Measurements from ENCODE around the gene DESI1.

DESI1 gene

GRCh38 chr22:41625577-41625976 is 4.7 kb upstream of the DESI1 start:
- DNase-seq (ENCODE audit: low read depth, low spot score) = no peak
- TF ChIP-seq FOXP2 (optimal IDR thresholded peaks at IDR 0.05; ENCODE audit: control extremely low read depth, extremely low read length, insufficient read depth) (no peak), POLR2AphosphoS5 (IDR thresholded peaks at IDR 0.05; ENCODE audit: borderline replicate concordance, low read depth, low read length) (no peak), EZH2 (IDR thresholded peaks at IDR 0.05) (no peak)
- H3K9ac ChIP-seq (ENCODE audit: insufficient read length) = no peak overlapping the region
- H3K27ac ChIP-seq = no peak overlapping the region
- H3K36me3 ChIP-seq (ENCODE audit: insufficient read depth, low read length) = peaks cover 72% of the 10 kb centered on the region
- H3K9me3 ChIP-seq (ENCODE audit: low read depth, low read length) = no peaks in the 10 kb centered on the region
- no peak overlapping the region for H3K4me3 ChIP-seq

DNA sequence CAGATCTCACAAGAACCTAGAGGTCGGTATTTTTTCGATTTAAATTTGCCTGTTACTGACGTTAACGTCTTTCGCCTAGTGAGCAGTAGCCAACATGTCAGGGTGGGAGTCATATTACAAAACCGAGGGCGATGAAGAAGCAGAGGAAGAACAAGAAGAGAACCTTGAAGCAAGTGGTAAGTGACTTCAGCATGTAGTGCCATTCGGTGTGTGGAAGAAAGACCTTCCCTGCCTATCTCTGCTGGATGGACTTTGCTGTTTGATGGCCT is 1.0 kb upstream of the DESI1 start:
- Histone ChIP-seq H3K4me3 (peak overlapping the region; percentile 99), H3K27ac (peak overlapping the region; percentile 98), H3K36me3 (ENCODE audit: insufficient read depth, low read length) (peaks cover 41% of the 10 kb centered on the region), H3K9me3 (ENCODE audit: low read depth, low read length) (no peaks in the 10 kb centered on the region), H3K9ac (ENCODE audit: insufficient read length) (peak overlapping the region; percentile 98)
- no peak for DNase-seq (ENCODE audit: low read depth, low spot score)
- no peak for TF ChIP-seq EZH2 (IDR thresholded peaks at IDR 0.05)
- no peak for TF ChIP-seq FOXP2 (optimal IDR thresholded peaks at IDR 0.05; ENCODE audit: control extremely low read depth, extremely low read length, insufficient read depth)
- TF ChIP-seq POLR2AphosphoS5 (IDR thresholded peaks at IDR 0.05; ENCODE audit: borderline replicate concordance, low read depth, low read length) = no peak

DNA sequence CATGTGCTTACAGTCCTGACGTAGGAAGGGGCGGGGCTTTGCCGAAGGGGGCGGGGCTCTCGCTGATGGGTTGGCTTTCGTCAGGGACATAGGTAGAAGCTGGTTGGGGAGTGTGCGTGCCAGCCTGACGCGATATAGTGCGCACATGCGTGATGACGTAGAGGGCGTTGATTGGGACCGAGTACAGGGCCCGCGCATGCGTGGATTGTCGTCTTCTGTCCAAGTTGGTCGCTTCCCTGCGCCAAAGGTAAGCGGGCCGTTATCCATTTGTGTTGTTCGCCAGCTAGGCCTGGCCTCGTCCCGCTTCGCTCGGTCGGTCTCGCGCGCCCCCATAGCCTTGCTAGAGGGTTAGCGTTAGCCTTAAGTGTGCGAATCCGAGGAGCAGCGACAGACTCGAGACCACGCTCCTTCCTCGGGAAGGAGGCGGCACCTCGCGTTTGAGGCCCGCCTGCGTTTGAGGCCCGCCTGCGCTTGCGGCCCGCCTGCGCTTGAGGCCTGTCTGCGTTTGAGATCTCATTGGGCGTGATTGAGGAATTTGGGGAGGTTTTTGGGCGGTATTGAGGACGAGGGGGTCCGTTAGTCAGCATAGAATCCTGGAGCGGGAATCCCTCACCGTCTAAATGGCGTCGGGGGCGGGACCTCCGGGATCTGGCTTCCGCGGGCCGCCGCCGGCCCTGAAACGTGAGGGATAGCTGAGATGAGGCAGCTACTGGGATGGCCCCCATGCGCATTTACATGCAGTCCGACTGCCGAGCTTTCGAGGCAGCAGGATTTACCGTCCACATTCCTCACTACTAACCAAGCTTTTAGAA is 462 bp upstream of the DESI1 start, which contains the start of gene XRCC6:
XRCC6 (plus strand) TSS at position 197 of the 812 bp plus-strand sequence. CDS start 710 bp downstream, outside the sequence.
- peak within 1 kb of the TSS; percentile 98 for H3K9ac ChIP-seq (ENCODE audit: insufficient read length)
- no peaks in the 10 kb centered on the region for H3K9me3 ChIP-seq (ENCODE audit: low read depth, low read length)
- peak within 1 kb of the TSS; percentile 99 for H3K4me3 ChIP-seq
- TF ChIP-seq EZH2 (IDR thresholded peaks at IDR 0.05) (no peak), POLR2AphosphoS5 (IDR thresholded peaks at IDR 0.05; ENCODE audit: borderline replicate concordance, low read depth, low read length) (peak; percentile 96), FOXP2 (optimal IDR thresholded peaks at IDR 0.05; ENCODE audit: control extremely low read depth, extremely low read length, insufficient read depth) (peak; percentile 54)
- peak within 1 kb of the TSS; percentile 98 for H3K27ac ChIP-seq
- DNase-seq (ENCODE audit: low read depth, low spot score) = peak; percentile 99
- H3K36me3 ChIP-seq (ENCODE audit: insufficient read depth, low read length) = peaks cover 37% of the 10 kb centered on the region

GRCh38 chr22:41619979-41620588 is 759 bp downstream of the DESI1 start:
- TF ChIP-seq EZH2 (IDR thresholded peaks at IDR 0.05) (no peak), POLR2AphosphoS5 (IDR thresholded peaks at IDR 0.05; ENCODE audit: borderline replicate concordance, low read depth, low read length) (no peak), FOXP2 (optimal IDR thresholded peaks at IDR 0.05; ENCODE audit: control extremely low read depth, extremely low read length, insufficient read depth) (no peak)
- Histone ChIP-seq H3K9ac (ENCODE audit: insufficient read length) (peak overlapping the region; percentile 80), H3K36me3 (ENCODE audit: insufficient read depth, low read length) (peaks cover 27% of the 10 kb centered on the region), H3K4me3 (peak overlapping the region; percentile 99), H3K27ac (peak overlapping the region; percentile 22; the same call in 1 of the 2 replicates), H3K9me3 (ENCODE audit: low read depth, low read length) (no peaks in the 10 kb centered on the region)
- no peak for DNase-seq (ENCODE audit: low read depth, low spot score)

- H3K9ac ChIP-seq (ENCODE audit: insufficient read length) = no peak overlapping the region
- H3K9me3 ChIP-seq (ENCODE audit: low read depth, low read length) = no peaks in the 10 kb centered on the region
- TF ChIP-seq POLR2AphosphoS5 (IDR thresholded peaks at IDR 0.05; ENCODE audit: borderline replicate concordance, low read depth, low read length) = no peak
- no peak for TF ChIP-seq EZH2 (IDR thresholded peaks at IDR 0.05)
- no peak for TF ChIP-seq FOXP2 (optimal IDR thresholded peaks at IDR 0.05; ENCODE audit: control extremely low read depth, extremely low read length, insufficient read depth)
- H3K4me3 ChIP-seq = no peak overlapping the region
- H3K36me3 ChIP-seq (ENCODE audit: insufficient read depth, low read length) = no peaks in the 10 kb centered on the region
- DNase-seq (ENCODE audit: low read depth, low spot score) = no peak
- no peak overlapping the region for H3K27ac ChIP-seq
Measured at GRCh38 chr22:41613456-41613855, 7.4 kb downstream of the DESI1 start.

- no peak for DNase-seq (ENCODE audit: low read depth, low spot score)
- TF ChIP-seq EZH2 (IDR thresholded peaks at IDR 0.05) (no peak), FOXP2 (optimal IDR thresholded peaks at IDR 0.05; ENCODE audit: control extremely low read depth, extremely low read length, insufficient read depth) (no peak), POLR2AphosphoS5 (IDR thresholded peaks at IDR 0.05; ENCODE audit: borderline replicate concordance, low read depth, low read length) (no peak)
- no peaks in the 10 kb centered on the region for H3K9me3 ChIP-seq (ENCODE audit: low read depth, low read length)
- no peak overlapping the region for H3K27ac ChIP-seq
- no peak overlapping the region for H3K9ac ChIP-seq (ENCODE audit: insufficient read length)
- no peak overlapping the region for H3K4me3 ChIP-seq
- H3K36me3 ChIP-seq (ENCODE audit: insufficient read depth, low read length) = no peaks in the 10 kb centered on the region
Measured at GRCh38 chr22:41612603-41613306, 8.1 kb downstream of the DESI1 start.

DNA sequence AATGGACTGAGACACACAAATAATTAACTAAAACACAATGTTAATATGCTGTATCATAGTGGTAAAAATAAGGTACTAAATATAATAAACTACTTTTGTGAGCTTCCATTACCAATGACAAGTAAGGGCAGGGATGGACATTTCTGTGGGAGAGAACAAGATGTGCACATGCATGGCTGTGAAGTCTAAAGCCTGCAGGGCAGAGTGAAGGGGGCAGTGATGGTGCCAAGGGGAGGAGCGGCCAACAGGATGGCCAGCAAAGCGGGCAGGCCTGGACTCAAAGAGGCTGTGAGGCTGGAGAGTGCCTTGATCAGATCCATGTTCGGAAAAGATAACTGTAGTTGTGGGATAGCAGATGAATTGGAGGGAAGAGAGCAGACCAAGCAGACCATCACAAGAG is 12.5 kb downstream of the DESI1 start:
- TF ChIP-seq FOXP2 (optimal IDR thresholded peaks at IDR 0.05; ENCODE audit: control extremely low read depth, extremely low read length, insufficient read depth) (no peak), POLR2AphosphoS5 (IDR thresholded peaks at IDR 0.05; ENCODE audit: borderline replicate concordance, low read depth, low read length) (no peak), EZH2 (IDR thresholded peaks at IDR 0.05) (no peak)
- Histone ChIP-seq H3K9me3 (ENCODE audit: low read depth, low read length) (no peaks in the 10 kb centered on the region), H3K4me3 (no peak overlapping the region), H3K36me3 (ENCODE audit: insufficient read depth, low read length) (peaks cover 17% of the 10 kb centered on the region), H3K27ac (no peak overlapping the region), H3K9ac (ENCODE audit: insufficient read length) (no peak overlapping the region)
- no peak for DNase-seq (ENCODE audit: low read depth, low spot score)

DNA sequence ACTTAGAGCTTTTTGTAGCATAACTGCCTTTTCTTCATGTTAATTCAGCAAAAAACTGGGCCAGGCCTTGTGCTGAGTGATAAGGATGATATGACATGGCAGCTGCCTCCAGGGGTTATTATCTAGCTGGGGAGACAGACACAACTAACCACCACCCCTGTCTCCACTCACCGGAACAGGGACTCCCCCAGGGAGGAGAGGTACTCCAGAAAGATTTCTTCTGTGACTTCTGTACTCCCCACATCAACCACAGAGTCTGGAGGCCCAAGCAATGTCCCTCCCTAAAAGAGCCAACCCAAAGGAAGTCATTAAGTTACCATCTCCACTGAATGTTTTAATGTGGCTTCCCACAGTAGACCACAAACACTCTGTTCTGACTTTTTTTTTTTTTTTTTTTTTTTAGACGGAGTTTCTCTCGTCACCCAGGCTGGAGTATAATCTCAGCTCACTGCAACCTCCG is 16.9 kb downstream of the DESI1 start:
- no peaks in the 10 kb centered on the region for H3K9me3 ChIP-seq (ENCODE audit: low read depth, low read length)
- H3K36me3 ChIP-seq (ENCODE audit: insufficient read depth, low read length) = peaks cover 36% of the 10 kb centered on the region
- no peak overlapping the region for H3K4me3 ChIP-seq
- no peak for DNase-seq (ENCODE audit: low read depth, low spot score)
- no peak overlapping the region for H3K9ac ChIP-seq (ENCODE audit: insufficient read length)
- no peak overlapping the region for H3K27ac ChIP-seq
- TF ChIP-seq POLR2AphosphoS5 (IDR thresholded peaks at IDR 0.05; ENCODE audit: borderline replicate concordance, low read depth, low read length) (no peak), EZH2 (IDR thresholded peaks at IDR 0.05) (no peak), FOXP2 (optimal IDR thresholded peaks at IDR 0.05; ENCODE audit: control extremely low read depth, extremely low read length, insufficient read depth) (no peak)
